Smooth muscle cell (in vitro differentiated cells): Measurements from ENCODE around the gene DUXB. TPM values are rescaled to one million over a fixed set of nuclear protein-coding genes. Genes with fewer than 3 reads are reported as not detected.
A peak's percentile ranks its signal among the peaks of the same experiment; 100 is the strongest.

Source experiments
- DNase-seq: peaks from one replicate; lab custom pipeline; 2025; ENCODE audit not compliant: unreplicated experiment; lab: John Stamatoyannopoulos, UW
- H2AFZ ChIP-seq: fragments of 200-600 bp; sonication (generic); 2 replicates; pipeline ENCODE4 v1.6.0; 2016; ENCODE audit warnings: antibody characterized with exemption, low read depth, mild to moderate bottlenecking
- H3F3A ChIP-seq: fragments of 200-600 bp; sonication (generic); 2 replicates; pipeline ENCODE4 v1.6.0; 2017; ENCODE audit warnings: antibody characterized with exemption, low read depth
- H3K27ac ChIP-seq: fragments of 200-600 bp; sonication (generic); 2 replicates; pipeline ENCODE4 v1.5.1; 2016; ENCODE audit warnings: low read depth, mild to moderate bottlenecking
- H3K27me3 ChIP-seq: fragments of 200-600 bp; sonication (generic); 2 replicates; pipeline ENCODE4 v1.6.1; 2016; ENCODE audit warnings: low read depth, mild to moderate bottlenecking
- H3K36me3 ChIP-seq: fragments of 200-600 bp; sonication (generic); 2 replicates; pipeline ENCODE4 v1.5.1; 2016; ENCODE audit warnings: low read depth
- H3K4me1 ChIP-seq: fragments of 200-600 bp; sonication (generic); 2 replicates; pipeline ENCODE4 v1.5.1; 2016; ENCODE audit warnings: low read depth
- H3K4me2 ChIP-seq: fragments of 200-600 bp; sonication (generic); 2 replicates; pipeline ENCODE4 v1.6.0; 2016; ENCODE audit warnings: mild to moderate bottlenecking
- H3K4me3 ChIP-seq: fragments of 200-600 bp; sonication (generic); 2 replicates; pipeline ENCODE4 v1.5.1; 2016; ENCODE audit warnings: mild to moderate bottlenecking
- H3K79me2 ChIP-seq: fragments of 200-600 bp; sonication (generic); 2 replicates; pipeline ENCODE4 v1.6.0; 2016; ENCODE audit warnings: low read depth, mild to moderate bottlenecking
- H3K9ac ChIP-seq: fragments of 200-600 bp; sonication (generic); 2 replicates; pipeline ENCODE4 v1.6.0; 2016; ENCODE audit warnings: low read depth
- H3K9me3 ChIP-seq: fragments of 200-600 bp; sonication (generic); replicated peaks from 2 replicates; pipeline ENCODE4 v1.5.1; 2016; ENCODE audit warnings: low read depth
- H4K20me1 ChIP-seq: fragments of 200-600 bp; sonication (generic); 2 replicates; pipeline ENCODE4 v1.6.0; 2016; ENCODE audit warnings: low read depth
- WGBS: methylation state at CpG from one replicate; pipeline ENCODE4 v1.1.7; 2016; ENCODE audit warnings: low lambda C conversion rate; 5-methylcytosine and 5-hydroxymethylcytosine counted together
- polyA plus RNA-seq: library from polyadenylated mRNA; unstranded; fragments of >200 nt; fragmentation: Nextera tagmentation; extraction: Ambion mirVana; gene quantifications from 2 replicates; pipeline ENCODE4 v1.2.1, GENCODE V29; 2016
- total RNA-seq: library from RNA; depleted of rRNA; stranded (reverse); fragments of >200 nt; gene quantifications from 2 replicates; pipeline ENCODE4 v1.2.3, GENCODE V29; 2014
- TF ChIP-seq, protein P1 (sequence below): fragments of 200-600 bp; sonication (generic); IDR thresholded peaks from 2 replicates; pipeline ENCODE4 v1.5.1; 2017; ENCODE audit warnings: borderline replicate concordance, mild to moderate bottlenecking, antibody characterized with exemption; ENCODE audit not compliant: insufficient read depth, poor library complexity, severe bottlenecking

DUXB gene, protein sequence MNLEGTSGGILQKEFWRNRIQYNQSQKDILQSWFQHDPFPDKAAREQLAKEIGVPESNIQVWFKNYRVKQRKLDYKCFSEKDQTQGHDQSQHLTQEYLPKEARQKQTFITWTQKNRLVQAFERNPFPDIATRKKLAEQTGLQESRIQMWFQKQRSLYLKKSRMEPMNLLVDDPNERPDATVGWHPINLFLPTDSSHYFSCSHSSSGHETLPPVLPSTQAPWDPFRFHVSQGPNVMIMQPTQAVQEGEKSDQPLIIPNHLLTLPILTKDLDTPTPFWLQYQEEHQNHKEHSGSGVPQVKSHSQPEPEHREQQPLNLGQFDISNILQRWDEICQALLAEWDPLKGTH
- total RNA-seq (not detected in 2 replicates), polyA plus RNA-seq (not detected in 2 replicates)

DNA sequence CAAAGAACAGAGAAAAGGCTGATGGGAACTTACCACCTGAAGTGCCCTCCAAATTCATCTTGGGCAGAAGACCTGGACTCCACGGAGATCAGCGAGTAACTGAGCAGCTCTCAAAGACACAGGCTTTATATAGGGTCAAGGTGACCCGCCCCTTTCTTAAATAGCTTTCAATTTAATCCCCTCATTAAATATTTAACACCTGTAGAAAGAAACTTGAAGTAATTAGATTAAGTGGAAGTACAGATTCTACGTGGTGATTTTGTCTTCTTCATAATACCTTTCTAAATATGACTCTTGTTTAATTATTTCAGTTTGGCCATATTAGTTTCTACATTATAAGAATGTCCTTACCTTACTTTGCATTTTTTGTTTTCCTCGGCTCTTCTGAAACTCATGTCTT lies at the start of gene DUXB:
TSS of gene DUXB (minus strand) at position 101 of the 400 bp plus-strand sequence. CDS start at position 58, 43 bp downstream.
- no peaks in the 10 kb centered on the region for H3K36me3 ChIP-seq
- H4K20me1 ChIP-seq, result no peaks in the 10 kb centered on the region
- no peaks in the 10 kb centered on the region for H3K79me2 ChIP-seq
- no peak within 1 kb of the TSS for H3K4me3 ChIP-seq
- no peak within 1 kb of the TSS for H3K9ac ChIP-seq
- H3K27ac ChIP-seq, result no peak within 1 kb of the TSS
- no peaks in the 10 kb centered on the region for H3F3A ChIP-seq
- TF ChIP-seq, protein P1, sequence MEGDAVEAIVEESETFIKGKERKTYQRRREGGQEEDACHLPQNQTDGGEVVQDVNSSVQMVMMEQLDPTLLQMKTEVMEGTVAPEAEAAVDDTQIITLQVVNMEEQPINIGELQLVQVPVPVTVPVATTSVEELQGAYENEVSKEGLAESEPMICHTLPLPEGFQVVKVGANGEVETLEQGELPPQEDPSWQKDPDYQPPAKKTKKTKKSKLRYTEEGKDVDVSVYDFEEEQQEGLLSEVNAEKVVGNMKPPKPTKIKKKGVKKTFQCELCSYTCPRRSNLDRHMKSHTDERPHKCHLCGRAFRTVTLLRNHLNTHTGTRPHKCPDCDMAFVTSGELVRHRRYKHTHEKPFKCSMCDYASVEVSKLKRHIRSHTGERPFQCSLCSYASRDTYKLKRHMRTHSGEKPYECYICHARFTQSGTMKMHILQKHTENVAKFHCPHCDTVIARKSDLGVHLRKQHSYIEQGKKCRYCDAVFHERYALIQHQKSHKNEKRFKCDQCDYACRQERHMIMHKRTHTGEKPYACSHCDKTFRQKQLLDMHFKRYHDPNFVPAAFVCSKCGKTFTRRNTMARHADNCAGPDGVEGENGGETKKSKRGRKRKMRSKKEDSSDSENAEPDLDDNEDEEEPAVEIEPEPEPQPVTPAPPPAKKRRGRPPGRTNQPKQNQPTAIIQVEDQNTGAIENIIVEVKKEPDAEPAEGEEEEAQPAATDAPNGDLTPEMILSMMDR, result no peak
- peaks cover 14% of the 10 kb centered on the region for H3K4me1 ChIP-seq
- no peak within 1 kb of the TSS for H2AFZ ChIP-seq
- H3K9me3 ChIP-seq, result no peaks in the 10 kb centered on the region
- peak within 1 kb of the TSS; percentile 51 for H3K4me2 ChIP-seq
- H3K27me3 ChIP-seq, result no peaks in the 10 kb centered on the region
- WGBS, result 81% methylated on average over 5 of the region's 5 CpGs
- no peak for DNase-seq

DNA sequence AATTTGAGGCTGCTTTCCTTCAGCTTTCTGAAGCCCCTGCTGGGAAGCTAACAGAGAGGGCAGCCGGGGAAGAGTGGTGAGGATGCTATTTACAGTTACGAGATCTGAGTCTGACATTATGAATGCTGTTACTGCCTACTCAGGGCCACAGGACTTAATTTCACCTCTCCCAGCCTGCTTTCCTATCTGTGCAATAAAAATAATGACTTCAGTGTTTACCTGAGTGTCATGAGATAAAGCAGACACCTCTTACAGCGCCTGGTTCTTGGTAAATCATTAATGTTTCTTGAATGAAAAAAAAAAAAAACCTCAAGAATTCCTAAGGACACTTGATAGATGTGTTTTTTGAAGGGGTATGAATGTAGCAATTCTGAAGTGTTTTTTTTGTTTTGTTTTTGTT lies 49.3 kb upstream of the DUXB start:
- Histone ChIP-seq H3K9ac (no peak overlapping the region), H3K9me3 (no peaks in the 10 kb centered on the region), H3F3A (no peaks in the 10 kb centered on the region), H3K79me2 (no peaks in the 10 kb centered on the region), H3K4me2 (no peak overlapping the region), H2AFZ (no peak overlapping the region), H3K4me3 (no peak overlapping the region), H3K27me3 (no peaks in the 10 kb centered on the region), H3K27ac (no peak overlapping the region), H3K4me1 (no peaks in the 10 kb centered on the region), H3K36me3 (no peaks in the 10 kb centered on the region), H4K20me1 (no peaks in the 10 kb centered on the region)
- WGBS, result 48% methylated on average over 3 of the region's 3 CpGs
- TF ChIP-seq, protein P1, result no peak
- DNase-seq, result no peak

DNA sequence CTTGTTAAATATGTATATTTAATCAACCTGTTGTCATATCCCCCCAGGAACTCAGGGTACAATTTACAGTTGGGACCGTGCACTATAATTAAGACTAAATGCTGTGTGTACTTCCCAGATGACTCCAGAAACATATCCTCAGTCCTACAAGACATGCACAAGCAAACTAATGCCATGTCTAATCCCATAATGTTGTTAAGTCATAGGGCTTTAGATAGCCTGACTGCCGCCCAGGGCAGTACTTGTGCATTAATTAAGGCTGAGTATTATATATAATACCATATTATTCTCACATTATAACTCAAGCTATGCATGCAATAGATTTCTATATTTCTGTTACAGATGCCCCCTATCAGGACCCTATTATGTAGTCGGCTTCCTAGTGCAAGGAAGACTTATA lies 45.1 kb upstream of the DUXB start:
- no peaks in the 10 kb centered on the region for H3K27me3 ChIP-seq
- H3K79me2 ChIP-seq, result no peaks in the 10 kb centered on the region
- H2AFZ ChIP-seq, result no peak overlapping the region
- H3K27ac ChIP-seq, result no peak overlapping the region
- no peaks in the 10 kb centered on the region for H3K4me1 ChIP-seq
- no peaks in the 10 kb centered on the region for H3K36me3 ChIP-seq
- H3K9ac ChIP-seq, result no peak overlapping the region
- H3K9me3 ChIP-seq, result peaks cover 13% of the 10 kb centered on the region
- WGBS, result 54% methylated on average over 3 of the region's 3 CpGs
- H3K4me2 ChIP-seq, result no peak overlapping the region
- H3F3A ChIP-seq, result no peaks in the 10 kb centered on the region
- no peak overlapping the region for H3K4me3 ChIP-seq
- TF ChIP-seq, protein P1, result no peak
- H4K20me1 ChIP-seq, result no peaks in the 10 kb centered on the region
- DNase-seq, result no peak

DNA sequence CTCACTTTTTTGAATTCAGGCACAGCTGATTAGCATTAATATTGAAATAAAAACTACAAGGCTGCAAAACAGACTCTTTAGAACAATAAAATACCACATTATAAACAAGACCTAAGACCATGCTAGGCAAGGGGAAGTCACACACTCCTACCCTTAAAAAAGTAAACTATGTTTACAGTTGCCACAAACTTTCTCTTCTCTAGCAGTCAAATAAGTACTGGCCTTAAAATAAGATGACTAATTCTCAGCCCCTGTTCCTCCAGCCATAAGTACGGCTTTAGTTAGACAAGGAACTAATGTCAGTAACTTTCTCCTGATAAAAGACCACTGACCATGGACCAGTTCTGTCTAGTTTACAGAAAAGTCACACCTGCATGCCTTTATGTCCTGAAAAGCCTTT lies 44.6 kb upstream of the DUXB start:
- DNase-seq, result no peak
- Histone ChIP-seq H2AFZ (no peak overlapping the region), H3K4me3 (no peak overlapping the region), H3F3A (no peaks in the 10 kb centered on the region), H3K27me3 (no peaks in the 10 kb centered on the region), H3K9ac (no peak overlapping the region), H3K9me3 (peaks cover 13% of the 10 kb centered on the region), H4K20me1 (no peaks in the 10 kb centered on the region), H3K4me1 (no peaks in the 10 kb centered on the region), H3K36me3 (no peaks in the 10 kb centered on the region), H3K27ac (no peak overlapping the region), H3K79me2 (no peaks in the 10 kb centered on the region), H3K4me2 (no peak overlapping the region)
- 35% methylated on average over 1 of the region's 1 CpG for WGBS
- TF ChIP-seq, protein P1, result no peak
